K562 (cell line): ENCODE data around the gene WDR46.

Experiments used
- BHLHE40 ChIP-seq: IDR thresholded peaks from 2 replicates; pipeline ENCODE4 v1.6.1; 2011; ENCODE audit warnings: low read length, improper control_type of control experiment
- NFE2 ChIP-seq: IDR thresholded peaks from 2 replicates; pipeline ENCODE4 v1.6.1; 2014; ENCODE audit warnings: antibody characterized with exemption, low read depth
- RCOR1 ChIP-seq, 2 experiments: IDR thresholded peaks; 2 replicates each; pipeline ENCODE4 v1.6.1; 2012; ENCODE audit warnings: low read depth in 2 of 2, low read length in 2 of 2, borderline replicate concordance in 1 of 2, improper control_type of control experiment in 1 of 2
- TEAD4 ChIP-seq, 2 experiments: sonication (generic) in 1 of 2; formaldehyde crosslinking in 1 of 2; IDR thresholded peaks; 2 replicates each; pipeline versions ENCODE4 v1.6.1 to v1.8.0; 2012 to 2022; ENCODE audit warnings: borderline replicate concordance in 1 of 2, inconsistent platforms in 1 of 2, low read length in 1 of 2, mild to moderate bottlenecking in 1 of 2, missing genetic modification reagents in 1 of 2
- U2AF2 ChIP-seq: fragments of 200-400 bp; formaldehyde crosslinking; optimal IDR thresholded peaks from 2 replicates; pipeline ENCODE3; 2017; ENCODE audit warnings: low read depth, mild to moderate bottlenecking, low read length
- ZNF121 ChIP-seq: sonication (generic); formaldehyde crosslinking; conservative IDR thresholded peaks from 2 replicates; pipeline ENCODE4 v1.8.0; 2022; ENCODE audit warnings: missing genetic modification reagents
- ZNF224 ChIP-seq: sonication (generic); formaldehyde crosslinking; IDR thresholded peaks from 2 replicates; pipeline ENCODE4 v1.8.0; 2022; ENCODE audit warnings: mild to moderate bottlenecking, missing genetic modification reagents
- TF ChIP-seq, protein P1 (sequence below): fragments of 450-650 bp; IDR thresholded peaks from 2 replicates; pipeline ENCODE4 v1.6.1; 2016
- TF ChIP-seq, protein P2 (sequence below): IDR thresholded peaks from 3 replicates; pipeline ENCODE4 v1.6.1; 2011; ENCODE audit warnings: borderline replicate concordance, mild to moderate bottlenecking; ENCODE audit not compliant: insufficient read length, insufficient read depth

DNA sequence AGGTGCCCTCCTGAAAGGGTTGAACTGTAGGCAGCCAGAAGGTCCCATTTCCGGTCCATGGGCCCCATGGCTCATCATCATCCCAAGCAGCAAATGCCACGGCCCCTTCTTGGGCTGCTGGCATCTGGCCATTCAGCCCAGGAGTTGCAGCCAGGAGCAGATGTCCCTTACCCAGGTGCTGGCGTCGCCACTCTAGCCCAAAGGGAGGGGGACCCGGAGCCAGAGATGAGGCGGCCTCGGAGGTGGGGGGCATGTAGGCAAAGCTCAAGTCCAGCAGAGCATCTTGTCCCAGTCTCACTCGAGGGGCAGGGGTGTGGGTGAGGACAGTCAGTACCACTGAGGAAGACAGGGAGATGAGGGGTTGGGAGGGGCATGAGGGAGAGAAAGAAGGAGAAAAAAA is 16.0 kb upstream of the WDR46 start:
- no peak for TF ChIP-seq ZNF224 (CRISPR knock-in tag)
- TF ChIP-seq NFE2: no peak
- TF ChIP-seq TEAD4 (IDR thresholded peaks at IDR 0.05; ENCODE audit: low read length): no peak
- TF ChIP-seq TEAD4 (CRISPR knock-in tag; IDR thresholded peaks at IDR 0.05; ENCODE audit: borderline replicate concordance): no peak
- TF ChIP-seq ZNF121: no peak
- TF ChIP-seq, protein P1, sequence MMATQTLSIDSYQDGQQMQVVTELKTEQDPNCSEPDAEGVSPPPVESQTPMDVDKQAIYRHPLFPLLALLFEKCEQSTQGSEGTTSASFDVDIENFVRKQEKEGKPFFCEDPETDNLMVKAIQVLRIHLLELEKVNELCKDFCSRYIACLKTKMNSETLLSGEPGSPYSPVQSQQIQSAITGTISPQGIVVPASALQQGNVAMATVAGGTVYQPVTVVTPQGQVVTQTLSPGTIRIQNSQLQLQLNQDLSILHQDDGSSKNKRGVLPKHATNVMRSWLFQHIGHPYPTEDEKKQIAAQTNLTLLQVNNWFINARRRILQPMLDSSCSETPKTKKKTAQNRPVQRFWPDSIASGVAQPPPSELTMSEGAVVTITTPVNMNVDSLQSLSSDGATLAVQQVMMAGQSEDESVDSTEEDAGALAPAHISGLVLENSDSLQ: no peak
- TF ChIP-seq RCOR1 (IDR thresholded peaks at IDR 0.05; ENCODE audit: borderline replicate concordance in 1 of 2, low read depth in 2 of 2, low read length in 2 of 2): no peak
- TF ChIP-seq, protein P2, sequence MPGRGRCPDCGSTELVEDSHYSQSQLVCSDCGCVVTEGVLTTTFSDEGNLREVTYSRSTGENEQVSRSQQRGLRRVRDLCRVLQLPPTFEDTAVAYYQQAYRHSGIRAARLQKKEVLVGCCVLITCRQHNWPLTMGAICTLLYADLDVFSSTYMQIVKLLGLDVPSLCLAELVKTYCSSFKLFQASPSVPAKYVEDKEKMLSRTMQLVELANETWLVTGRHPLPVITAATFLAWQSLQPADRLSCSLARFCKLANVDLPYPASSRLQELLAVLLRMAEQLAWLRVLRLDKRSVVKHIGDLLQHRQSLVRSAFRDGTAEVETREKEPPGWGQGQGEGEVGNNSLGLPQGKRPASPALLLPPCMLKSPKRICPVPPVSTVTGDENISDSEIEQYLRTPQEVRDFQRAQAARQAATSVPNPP: no peak
- no peak for TF ChIP-seq U2AF2
- no peak for TF ChIP-seq BHLHE40
